AG09309 (cell line): Measurements from ENCODE around the gene PDAP1.

ENCODE experiments used
- DNase-seq: peaks from one replicate; pipeline ENCODE4 v3.0.0-alpha.2; 2010; ENCODE audit warnings: low read depth
- H3K4me3 ChIP-seq: 2 replicates; pipeline ENCODE4 v1.5.1; 2011; ENCODE audit warnings: mild to moderate bottlenecking, low read depth, low read length, moderate library complexity; ENCODE audit not compliant: control insufficient read depth
- TF ChIP-seq, protein P1 (sequence below): IDR thresholded peaks from 2 replicates; pipeline ENCODE4 v1.5.1; 2011; ENCODE audit warnings: mild to moderate bottlenecking, low read depth, low read length, inconsistent platforms; ENCODE audit not compliant: insufficient read depth, control insufficient read depth; ENCODE audit errors: missing control alignments

The PDAP1 gene, protein sequence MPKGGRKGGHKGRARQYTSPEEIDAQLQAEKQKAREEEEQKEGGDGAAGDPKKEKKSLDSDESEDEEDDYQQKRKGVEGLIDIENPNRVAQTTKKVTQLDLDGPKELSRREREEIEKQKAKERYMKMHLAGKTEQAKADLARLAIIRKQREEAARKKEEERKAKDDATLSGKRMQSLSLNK

GRCh38 chr7:99408379-99409191, at the start of gene PDAP1, which contains the start of gene BUD31:
Gene PDAP1, minus strand, starts transcription at chr7:99408597. Its CDS starts 49 bp downstream, at chr7:99408548.
Gene BUD31, plus strand, starts transcription at chr7:99408969. Its CDS starts 2,124 bp downstream, at chr7:99411093.
- TF ChIP-seq, protein P1, sequence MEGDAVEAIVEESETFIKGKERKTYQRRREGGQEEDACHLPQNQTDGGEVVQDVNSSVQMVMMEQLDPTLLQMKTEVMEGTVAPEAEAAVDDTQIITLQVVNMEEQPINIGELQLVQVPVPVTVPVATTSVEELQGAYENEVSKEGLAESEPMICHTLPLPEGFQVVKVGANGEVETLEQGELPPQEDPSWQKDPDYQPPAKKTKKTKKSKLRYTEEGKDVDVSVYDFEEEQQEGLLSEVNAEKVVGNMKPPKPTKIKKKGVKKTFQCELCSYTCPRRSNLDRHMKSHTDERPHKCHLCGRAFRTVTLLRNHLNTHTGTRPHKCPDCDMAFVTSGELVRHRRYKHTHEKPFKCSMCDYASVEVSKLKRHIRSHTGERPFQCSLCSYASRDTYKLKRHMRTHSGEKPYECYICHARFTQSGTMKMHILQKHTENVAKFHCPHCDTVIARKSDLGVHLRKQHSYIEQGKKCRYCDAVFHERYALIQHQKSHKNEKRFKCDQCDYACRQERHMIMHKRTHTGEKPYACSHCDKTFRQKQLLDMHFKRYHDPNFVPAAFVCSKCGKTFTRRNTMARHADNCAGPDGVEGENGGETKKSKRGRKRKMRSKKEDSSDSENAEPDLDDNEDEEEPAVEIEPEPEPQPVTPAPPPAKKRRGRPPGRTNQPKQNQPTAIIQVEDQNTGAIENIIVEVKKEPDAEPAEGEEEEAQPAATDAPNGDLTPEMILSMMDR, result no peak
- H3K4me3 ChIP-seq, result peak within 1 kb of the TSS; percentile 57
- DNase-seq, result peak; percentile 83

DNA sequence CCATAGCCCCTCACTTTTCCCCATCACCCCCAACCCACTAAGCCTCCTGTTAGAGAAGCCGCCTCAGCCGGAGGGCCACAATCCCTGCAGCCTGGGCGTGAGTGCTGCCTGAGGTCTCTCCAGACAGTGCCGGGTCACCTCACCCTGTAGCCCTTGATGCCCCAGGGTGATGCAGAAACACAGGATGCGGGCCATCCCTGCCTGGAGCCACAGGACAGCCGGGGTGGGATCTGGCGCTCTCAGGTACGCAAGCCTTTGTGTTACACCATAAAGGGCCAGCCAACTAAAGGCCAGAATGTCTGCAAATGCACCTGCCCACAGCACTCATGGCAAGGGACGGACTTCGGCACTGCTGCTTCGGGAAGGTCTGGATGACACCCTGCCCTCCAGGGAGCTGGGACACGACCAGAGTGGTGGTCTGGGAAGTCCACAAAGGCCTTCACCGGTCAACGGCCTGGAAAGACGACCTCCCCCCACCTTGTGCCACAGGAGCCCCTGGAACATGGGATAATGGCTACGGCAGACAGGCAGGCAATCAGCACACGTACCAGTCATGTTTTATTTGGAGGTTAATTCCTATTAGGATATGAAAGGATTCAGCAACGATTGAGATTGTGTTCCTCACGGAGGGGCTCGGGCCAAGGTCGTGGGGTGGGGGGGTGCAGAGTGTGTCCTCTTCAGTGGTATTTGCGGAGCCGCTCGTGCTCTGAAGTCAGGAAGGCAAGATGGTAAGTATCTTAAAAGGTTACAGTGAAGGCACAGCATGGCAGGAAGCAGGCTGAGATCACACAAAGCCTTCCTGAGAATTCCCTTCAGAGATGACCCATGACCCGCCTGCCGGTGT, 49.5 kb upstream of the PDAP1 start:
- no peak overlapping the region for H3K4me3 ChIP-seq
- no peak for DNase-seq
- TF ChIP-seq, protein P1, result no peak

GRCh38 chr7:99457050-99457649, 48.8 kb upstream of the PDAP1 start:
- TF ChIP-seq, protein P1, result no peak
- no peak for DNase-seq
- no peak overlapping the region for H3K4me3 ChIP-seq

DNA sequence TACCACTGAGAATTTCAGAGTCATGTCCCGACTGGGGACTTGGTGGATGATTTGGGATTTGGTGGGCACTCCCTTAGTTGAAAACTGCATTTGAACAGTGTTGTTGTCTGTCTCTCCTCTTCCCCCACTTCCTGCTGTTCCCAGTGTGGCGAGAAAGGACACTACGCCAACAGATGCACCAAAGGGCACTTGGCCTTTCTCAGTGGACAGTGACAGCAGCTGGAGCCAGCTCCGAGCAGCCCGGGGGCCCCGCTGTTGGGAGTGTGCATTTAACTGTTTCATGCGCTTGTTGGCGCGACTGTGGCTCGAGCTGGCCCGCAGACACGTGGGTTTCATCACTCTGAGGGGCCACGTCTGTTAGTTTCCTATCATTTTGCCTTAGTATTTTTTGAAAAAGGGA, 47.9 kb upstream of the PDAP1 start:
- TF ChIP-seq, protein P1, result no peak
- H3K4me3 ChIP-seq, result no peak overlapping the region
- DNase-seq, result no peak

DNA sequence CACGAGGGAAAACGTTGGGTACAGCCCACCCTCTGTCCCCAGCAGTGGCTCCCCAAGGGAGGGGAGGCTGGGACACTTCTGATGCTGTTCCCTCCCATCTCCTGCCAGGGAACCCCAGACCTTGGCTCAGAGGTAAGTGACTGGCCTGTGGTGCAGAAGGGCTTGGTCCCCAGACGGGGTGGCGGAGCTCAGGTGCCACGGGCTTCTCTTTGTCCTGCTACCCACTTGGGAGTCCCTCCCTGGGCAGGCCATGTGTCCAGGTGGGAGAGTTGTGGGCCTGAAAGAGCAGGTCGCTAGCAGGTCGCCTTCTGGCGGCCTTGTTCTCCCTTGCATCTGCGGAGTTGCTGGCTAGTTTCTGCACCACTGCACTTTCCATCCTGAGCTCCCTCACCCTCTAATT, 47.5 kb upstream of the PDAP1 start:
- no peak for DNase-seq
- TF ChIP-seq, protein P1, result no peak
- H3K4me3 ChIP-seq, result no peak overlapping the region

- TF ChIP-seq, protein P1, result no peak
- H3K4me3 ChIP-seq, result no peak overlapping the region
- no peak for DNase-seq
Observed at GRCh38 chr7:99453105-99453504, 44.7 kb upstream of the PDAP1 start.
